ENCODE data around the gene RICTOR. TPM values are rescaled to one million over a fixed set of nuclear protein-coding genes. Genes with fewer than 3 reads are reported as not detected.

Gene RICTOR
- total RNA-seq, 1 experiment from 2014 or later = 28.1 TPM

GRCh38 chr5:38916802-38917201, 157.4 kb downstream of the RICTOR start:
- Histone ChIP-seq H3K4me2 (ENCODE audit: low read length) (no peak overlapping the region), H3K9me3 (ENCODE audit: low read length) (no peaks in the 10 kb centered on the region), H2AFZ (ENCODE audit: low read length) (no peak overlapping the region), H3F3A (ENCODE audit: low read length, unreplicated experiment) (no peaks in the 10 kb centered on the region), H4K20me1 (ENCODE audit: low read length) (no peaks in the 10 kb centered on the region), H3K79me2 (ENCODE audit: low read length) (no peaks in the 10 kb centered on the region), H3K9me2 (replicated peaks; ENCODE audit: low read length) (no peaks in the 10 kb centered on the region), H3K27ac (ENCODE audit: low read length) (no peak overlapping the region), H3K36me3 (ENCODE audit: low read depth, low read length) (peaks cover 7% of the 10 kb centered on the region; the same call in 1 of the 2 replicates), H3K9ac (ENCODE audit: low read length) (no peak overlapping the region), H3K4me3 (ENCODE audit: low read length) (no peak overlapping the region), H3K27me3 (ENCODE audit: low read length) (no peaks in the 10 kb centered on the region), H3K4me1 (ENCODE audit: insufficient read depth, low read length) (no peaks in the 10 kb centered on the region)
- no peak for DNase-seq
- ATAC-seq = no peak
- POLR2A ChIA-PET (ENCODE audit: unreplicated experiment) = no interaction called here
- BruUV-seq (replicated peaks) = no TSS peak
- intact Hi-C loops (cut with micrococcal nuclease) = no loop called here
- TF ChIP-seq, protein P1, sequence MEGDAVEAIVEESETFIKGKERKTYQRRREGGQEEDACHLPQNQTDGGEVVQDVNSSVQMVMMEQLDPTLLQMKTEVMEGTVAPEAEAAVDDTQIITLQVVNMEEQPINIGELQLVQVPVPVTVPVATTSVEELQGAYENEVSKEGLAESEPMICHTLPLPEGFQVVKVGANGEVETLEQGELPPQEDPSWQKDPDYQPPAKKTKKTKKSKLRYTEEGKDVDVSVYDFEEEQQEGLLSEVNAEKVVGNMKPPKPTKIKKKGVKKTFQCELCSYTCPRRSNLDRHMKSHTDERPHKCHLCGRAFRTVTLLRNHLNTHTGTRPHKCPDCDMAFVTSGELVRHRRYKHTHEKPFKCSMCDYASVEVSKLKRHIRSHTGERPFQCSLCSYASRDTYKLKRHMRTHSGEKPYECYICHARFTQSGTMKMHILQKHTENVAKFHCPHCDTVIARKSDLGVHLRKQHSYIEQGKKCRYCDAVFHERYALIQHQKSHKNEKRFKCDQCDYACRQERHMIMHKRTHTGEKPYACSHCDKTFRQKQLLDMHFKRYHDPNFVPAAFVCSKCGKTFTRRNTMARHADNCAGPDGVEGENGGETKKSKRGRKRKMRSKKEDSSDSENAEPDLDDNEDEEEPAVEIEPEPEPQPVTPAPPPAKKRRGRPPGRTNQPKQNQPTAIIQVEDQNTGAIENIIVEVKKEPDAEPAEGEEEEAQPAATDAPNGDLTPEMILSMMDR (conservative IDR thresholded peaks at IDR 0.05; ENCODE audit: low read depth, low read length) = no peak
- TF ChIP-seq EZH2phosphoT487 (IDR thresholded peaks at IDR 0.05; ENCODE audit: borderline replicate concordance, low read length) = no peak
- TF ChIP-seq EZH2 (IDR thresholded peaks at IDR 0.05; ENCODE audit: low read length, unreplicated experiment) = no peak
- CTCF ChIA-PET = no interaction called here

- intact Hi-C loops (cut with micrococcal nuclease) = no loop called here
- H3K79me2 ChIP-seq (ENCODE audit: low read length) = no peaks in the 10 kb centered on the region
- H3K9me3 ChIP-seq (ENCODE audit: low read length) = no peaks in the 10 kb centered on the region
- no peak overlapping the region for H3K9ac ChIP-seq (ENCODE audit: low read length)
- no peaks in the 10 kb centered on the region for H3K27me3 ChIP-seq (ENCODE audit: low read length)
- H3K36me3 ChIP-seq (ENCODE audit: low read depth, low read length) = no peaks in the 10 kb centered on the region; the same call in 1 of the 2 replicates
- ChIA-PET POLR2A (ENCODE audit: unreplicated experiment) (interaction anchor here (0.6 kb wide), 1 partner anchor 85 kb away, joined by 5 read pairs; no protein-coding TSS in a partner anchor), CTCF (no interaction called here)
- H4K20me1 ChIP-seq (ENCODE audit: low read length) = no peaks in the 10 kb centered on the region
- no peak for ATAC-seq
- H3K9me2 ChIP-seq (replicated peaks; ENCODE audit: low read length) = no peaks in the 10 kb centered on the region
- TF ChIP-seq, protein P1 (conservative IDR thresholded peaks at IDR 0.05; ENCODE audit: low read depth, low read length) = no peak
- TF ChIP-seq EZH2phosphoT487 (IDR thresholded peaks at IDR 0.05; ENCODE audit: borderline replicate concordance, low read length) (no peak), EZH2 (IDR thresholded peaks at IDR 0.05; ENCODE audit: low read length, unreplicated experiment) (no peak)
- H3K27ac ChIP-seq (ENCODE audit: low read length) = no peak overlapping the region
- H3K4me3 ChIP-seq (ENCODE audit: low read length) = no peak overlapping the region
- no TSS peak for BruUV-seq (replicated peaks)
- H3K4me2 ChIP-seq (ENCODE audit: low read length) = no peak overlapping the region
- H3K4me1 ChIP-seq (ENCODE audit: insufficient read depth, low read length) = no peaks in the 10 kb centered on the region
- DNase-seq = no peak
- H3F3A ChIP-seq (ENCODE audit: low read length, unreplicated experiment) = no peaks in the 10 kb centered on the region
- no peak overlapping the region for H2AFZ ChIP-seq (ENCODE audit: low read length)
These were observed 160.5 kb downstream of the RICTOR start for GRCh38 chr5:38913714-38914113.

GRCh38 chr5:38911933-38912332, 162.3 kb downstream of the RICTOR start:
- POLR2A ChIA-PET (ENCODE audit: unreplicated experiment) = no interaction called here
- CTCF ChIA-PET = no interaction called here

More at GRCh38 chr5:38911933-38912332, 162.3 kb downstream of the RICTOR start:
- TF ChIP-seq EZH2phosphoT487 (IDR thresholded peaks at IDR 0.05; ENCODE audit: borderline replicate concordance, low read length) (no peak), EZH2 (IDR thresholded peaks at IDR 0.05; ENCODE audit: low read length, unreplicated experiment) (no peak)
- TF ChIP-seq, protein P1 (conservative IDR thresholded peaks at IDR 0.05; ENCODE audit: low read depth, low read length) = no peak
- Histone ChIP-seq H3K9me2 (replicated peaks; ENCODE audit: low read length) (no peaks in the 10 kb centered on the region), H3K4me1 (ENCODE audit: insufficient read depth, low read length) (no peaks in the 10 kb centered on the region), H3K27me3 (ENCODE audit: low read length) (no peaks in the 10 kb centered on the region), H3K27ac (ENCODE audit: low read length) (no peak overlapping the region), H3K4me2 (ENCODE audit: low read length) (no peak overlapping the region), H2AFZ (ENCODE audit: low read length) (no peak overlapping the region), H3K9me3 (ENCODE audit: low read length) (no peaks in the 10 kb centered on the region), H3F3A (ENCODE audit: low read length, unreplicated experiment) (no peaks in the 10 kb centered on the region), H3K9ac (ENCODE audit: low read length) (no peak overlapping the region), H3K4me3 (ENCODE audit: low read length) (no peak overlapping the region), H3K79me2 (ENCODE audit: low read length) (no peaks in the 10 kb centered on the region), H3K36me3 (ENCODE audit: low read depth, low read length) (0 out of 2 replicates have a peak, but pooled peaks cover 5% of the 10 kb centered on the region), H4K20me1 (ENCODE audit: low read length) (no peaks in the 10 kb centered on the region)
- BruUV-seq (replicated peaks) = no TSS peak
- intact Hi-C loops (cut with micrococcal nuclease) = no loop called here
- no peak for DNase-seq
- no peak for ATAC-seq

Data from PC-3 (cell line).